Testis (tissue), 3 donors: ENCODE results near the gene DENND11. TPM values are rescaled to one million over a fixed set of nuclear protein-coding genes. Genes with fewer than 3 reads are reported as not detected.

Experiments
- DNase-seq: peaks from one replicate; pipeline ENCODE4 v3.0.0-alpha.2; 2019
- H3K27ac ChIP-seq, 2 donors: fragments of 200-600 bp; sonication (generic); one replicate each; pipeline ENCODE4 v1.5.1; 2019
- H3K27me3 ChIP-seq: fragments of 200-600 bp; sonication (generic); one replicate; pipeline ENCODE4 v1.5.1; 2019
- H3K36me3 ChIP-seq: fragments of 200-600 bp; sonication (generic); one replicate; pipeline ENCODE4 v1.5.1; 2017; ENCODE audit warnings: low read depth; ENCODE audit errors: missing control alignments
- H3K4me1 ChIP-seq: fragments of 200-600 bp; sonication (generic); one replicate; pipeline ENCODE4 v1.5.1; 2019
- H3K4me3 ChIP-seq, 2 donors: fragments of 200-600 bp; sonication (generic); one replicate each; pipeline ENCODE4 v1.5.1; 2017 to 2019
- H3K9me3 ChIP-seq: fragments of 200-600 bp; sonication (generic); one replicate; pipeline ENCODE4 v1.5.1; 2017
- POLR2A ChIP-seq: fragments of 450-650 bp; IDR thresholded peaks from one replicate; pipeline ENCODE4 v1.6.1; 2017; ENCODE audit warnings: antibody characterized with exemption, mild to moderate bottlenecking, moderate library complexity
- WGBS, 2 donors: methylation state at CpG; one replicate each; pipeline ENCODE4 v1.1.5; 2018; 5-methylcytosine and 5-hydroxymethylcytosine counted together
- intact Hi-C: fragments of 100-400 bp; cut with DNase I; formaldehyde crosslinking; loops from one replicate; pipeline ENCODE4 v1.15.1; 2023; ENCODE audit warnings: low total_unique reads
- polyA plus RNA-seq: library from polyadenylated mRNA; stranded (reverse); fragments of 350-450 nt; fragmentation: Illumina TruSeq; extraction: RNeasy Lipid Tissue Mini Kit (QIAGEN cat#74804); gene quantifications from one replicate; pipeline ENCODE4 v1.2.3, GENCODE V29; 2014; ENCODE audit warnings: low read depth, low replicate concordance; ENCODE audit not compliant: insufficient read depth
- total RNA-seq, 2 donors: library from RNA; depleted of rRNA; stranded (reverse); fragments of >200 nt; gene quantifications; one replicate each; pipeline ENCODE4 v1.2.3, GENCODE V29; 2016
- TF ChIP-seq, protein P1 (sequence below), 3 experiments: fragments of 450-650 bp in 2 of 3; fragments of 200-600 bp in 1 of 3; sonication (generic) in 1 of 3; IDR thresholded peaks; one replicate each; pipeline ENCODE4 v1.5.1; 2016 to 2019; ENCODE audit warnings: antibody characterized with exemption in 3 of 3, mild to moderate bottlenecking in 2 of 3, moderate library complexity in 1 of 3

DENND11 gene
- total and polyA plus RNA-seq, 3 donors from 2014 or later, result 3.8 to 6.8 (median 6.7) TPM

DNA sequence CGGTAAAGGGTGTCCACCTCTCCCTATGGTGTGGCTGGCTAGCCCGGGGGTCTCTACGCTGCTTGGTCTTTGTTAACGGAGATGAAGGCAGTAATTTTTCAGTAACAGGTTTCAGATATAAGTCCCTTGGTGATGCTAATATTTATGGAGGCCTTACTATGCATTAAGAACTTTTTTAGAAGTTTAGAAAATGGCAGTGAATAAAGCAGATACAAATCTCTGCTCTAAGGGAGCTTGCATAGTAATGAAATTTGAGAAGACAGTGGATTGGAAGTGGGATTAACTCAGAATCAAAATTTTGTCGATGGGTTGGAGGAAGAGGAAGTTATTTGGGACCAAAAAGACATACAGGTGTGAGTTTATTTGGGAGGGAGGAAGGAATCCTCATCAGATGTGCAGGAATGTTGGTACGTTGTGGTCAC is 36.6 kb upstream of the DENND11 start:
- DNase-seq, result no peak
- Histone ChIP-seq H3K27ac (peak overlapping the region; percentile 66 to 88), H3K9me3 (no peaks in the 10 kb centered on the region), H3K36me3 (no peaks in the 10 kb centered on the region), H3K27me3 (no peaks in the 10 kb centered on the region), H3K4me3 (peak overlapping the region; percentile 64 to 78), H3K4me1 (peaks cover 15% of the 10 kb centered on the region)
- TF ChIP-seq, protein P1, sequence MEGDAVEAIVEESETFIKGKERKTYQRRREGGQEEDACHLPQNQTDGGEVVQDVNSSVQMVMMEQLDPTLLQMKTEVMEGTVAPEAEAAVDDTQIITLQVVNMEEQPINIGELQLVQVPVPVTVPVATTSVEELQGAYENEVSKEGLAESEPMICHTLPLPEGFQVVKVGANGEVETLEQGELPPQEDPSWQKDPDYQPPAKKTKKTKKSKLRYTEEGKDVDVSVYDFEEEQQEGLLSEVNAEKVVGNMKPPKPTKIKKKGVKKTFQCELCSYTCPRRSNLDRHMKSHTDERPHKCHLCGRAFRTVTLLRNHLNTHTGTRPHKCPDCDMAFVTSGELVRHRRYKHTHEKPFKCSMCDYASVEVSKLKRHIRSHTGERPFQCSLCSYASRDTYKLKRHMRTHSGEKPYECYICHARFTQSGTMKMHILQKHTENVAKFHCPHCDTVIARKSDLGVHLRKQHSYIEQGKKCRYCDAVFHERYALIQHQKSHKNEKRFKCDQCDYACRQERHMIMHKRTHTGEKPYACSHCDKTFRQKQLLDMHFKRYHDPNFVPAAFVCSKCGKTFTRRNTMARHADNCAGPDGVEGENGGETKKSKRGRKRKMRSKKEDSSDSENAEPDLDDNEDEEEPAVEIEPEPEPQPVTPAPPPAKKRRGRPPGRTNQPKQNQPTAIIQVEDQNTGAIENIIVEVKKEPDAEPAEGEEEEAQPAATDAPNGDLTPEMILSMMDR (IDR thresholded peaks at IDR 0.05), result no peak
- no peak for TF ChIP-seq POLR2A
- 1 to 3% methylated on average over 6 of the region's 6 CpGs for WGBS, 2 donors
- intact Hi-C loops, result no loop called here

DNA sequence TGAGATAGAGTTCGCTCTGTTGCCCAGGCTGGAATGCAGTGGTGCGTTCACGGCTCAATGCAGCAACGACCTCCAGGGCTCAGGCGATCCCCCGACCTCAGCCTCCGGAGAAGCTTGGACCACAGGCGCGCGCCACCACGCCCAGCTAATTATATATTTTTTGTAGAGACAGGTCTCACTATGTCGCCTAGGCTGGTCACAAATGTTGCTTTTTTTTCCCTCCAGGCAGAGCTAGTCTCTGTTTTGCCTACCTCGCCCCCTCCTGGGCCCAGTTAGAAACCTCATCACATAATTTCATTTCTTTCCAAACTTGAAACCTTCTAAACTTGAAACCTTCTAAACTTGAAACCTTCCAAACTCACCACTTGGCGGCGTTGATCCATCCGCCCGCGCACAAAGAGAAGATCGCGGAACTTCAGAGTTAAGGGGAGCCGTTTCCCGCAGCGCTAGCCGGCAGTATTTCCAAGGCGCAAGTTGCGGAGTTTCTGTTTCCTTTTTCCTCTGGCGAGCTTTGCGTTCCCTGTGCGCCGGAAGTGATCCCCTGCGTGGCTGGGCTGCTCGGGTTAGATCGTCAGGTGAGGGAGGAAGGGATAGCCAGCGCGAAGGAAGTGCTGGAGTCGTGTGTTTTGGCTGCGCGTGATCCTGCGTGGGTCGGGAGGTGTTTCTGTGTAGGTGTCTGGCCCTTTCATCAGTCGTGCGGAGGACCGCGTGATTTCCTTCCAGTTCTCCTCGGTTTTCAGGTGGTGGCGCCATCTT is 36.0 kb upstream of the DENND11 start, which contains the start of gene SSBP1:
TSS of gene SSBP1 (plus strand) at position 523 of the 756 bp plus-strand sequence. CDS start 809 bp downstream, outside the sequence.
- WGBS, 2 donors, result 1 to 2% methylated on average over 46 of the region's 46 CpGs
- Histone ChIP-seq H3K4me1 (peaks cover 15% of the 10 kb centered on the region), H3K4me3 (peak within 1 kb of the TSS; percentile 64 to 78), H3K9me3 (no peaks in the 10 kb centered on the region), H3K36me3 (no peaks in the 10 kb centered on the region), H3K27ac (peak within 1 kb of the TSS; percentile 66 to 88), H3K27me3 (no peaks in the 10 kb centered on the region)
- peak; percentile 95 for DNase-seq
- TF ChIP-seq POLR2A, result no peak
- TF ChIP-seq, protein P1 (IDR thresholded peaks at IDR 0.05), result peak; percentile 48 to 72 (median 71)
- intact Hi-C loops, result no loop called here

DNA sequence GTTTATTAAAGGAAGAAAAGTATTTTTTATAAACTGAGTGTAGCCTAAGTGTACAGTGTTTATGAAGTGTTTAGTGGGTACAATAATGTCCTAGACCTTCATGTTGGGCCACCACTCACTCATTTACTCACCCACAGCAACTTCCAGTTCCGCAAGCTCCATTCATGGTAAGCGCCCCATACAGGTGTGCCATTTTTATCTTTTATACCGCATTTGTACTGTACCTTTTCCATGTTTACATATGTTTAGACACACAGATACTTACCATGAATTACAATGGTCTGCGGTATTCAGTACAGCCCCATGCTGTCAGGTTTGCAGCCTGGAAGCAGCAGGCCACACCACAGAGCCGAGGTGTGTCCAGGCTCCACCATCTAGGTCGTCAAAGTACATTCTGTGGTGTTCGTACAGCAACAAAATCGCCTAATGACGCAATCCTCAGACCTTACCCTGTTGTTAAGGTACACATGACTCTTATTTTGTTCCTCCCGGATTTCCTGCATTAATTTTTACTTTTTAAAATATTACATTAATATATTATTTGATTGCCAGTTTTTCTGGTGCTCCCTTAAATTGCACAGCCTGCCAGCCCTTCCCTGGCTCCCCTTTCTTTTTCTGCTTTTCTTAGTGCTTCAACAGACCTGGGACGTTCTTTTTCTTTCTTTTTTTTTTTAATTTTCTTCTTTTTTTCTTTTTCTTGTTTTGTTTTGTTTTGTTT is 35.3 kb upstream of the DENND11 start:
- no peaks in the 10 kb centered on the region for H3K9me3 ChIP-seq
- no peaks in the 10 kb centered on the region for H3K36me3 ChIP-seq
- H3K4me3 ChIP-seq, result peak overlapping the region; percentile 64 to 78
- H3K27me3 ChIP-seq, result no peaks in the 10 kb centered on the region
- DNase-seq, result peak; percentile 23
- no peak for TF ChIP-seq POLR2A
- TF ChIP-seq, protein P1 (IDR thresholded peaks at IDR 0.05), result no peak
- H3K27ac ChIP-seq, result peak overlapping the region; percentile 66 to 88
- intact Hi-C loops, result no loop called here
- peaks cover 15% of the 10 kb centered on the region for H3K4me1 ChIP-seq
- 44 to 54% methylated on average over 11 of the region's 11 CpGs for WGBS, 2 donors

DNA sequence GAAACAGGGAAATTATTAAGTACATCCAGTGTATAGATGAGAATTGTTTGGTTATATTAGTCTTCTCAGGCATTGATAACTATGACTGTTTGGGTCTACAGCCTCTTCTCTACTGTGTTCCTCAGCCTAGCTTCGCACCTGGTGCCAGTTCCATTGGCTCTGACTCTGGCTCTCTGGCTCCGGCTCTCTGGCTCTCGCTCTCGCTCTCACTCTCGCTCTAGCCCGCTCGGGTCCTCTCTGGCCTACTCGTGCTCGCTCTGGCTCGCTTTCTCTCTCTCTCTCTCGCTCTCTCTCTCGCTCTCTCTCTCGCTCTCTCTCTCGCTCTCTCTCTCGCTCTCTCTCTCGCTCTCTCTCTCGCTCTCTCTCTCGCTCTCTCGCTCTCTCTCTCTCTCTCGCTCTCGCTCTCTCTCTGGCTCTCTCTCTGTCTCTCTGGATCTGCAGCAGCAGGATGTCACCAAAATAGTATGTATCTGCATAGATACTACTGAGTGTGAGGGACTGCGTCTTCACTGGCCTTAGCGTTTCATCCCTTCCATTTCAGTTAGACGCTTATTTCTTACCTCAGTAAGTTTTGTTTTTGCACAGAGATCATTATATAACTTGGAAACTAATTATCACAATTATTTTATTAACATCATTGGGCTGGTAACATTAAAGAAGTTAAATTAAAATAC is 29.6 kb upstream of the DENND11 start:
- Histone ChIP-seq H3K27me3 (no peaks in the 10 kb centered on the region), H3K27ac (no peak overlapping the region), H3K4me1 (no peaks in the 10 kb centered on the region), H3K4me3 (no peak overlapping the region), H3K36me3 (no peaks in the 10 kb centered on the region), H3K9me3 (no peaks in the 10 kb centered on the region)
- WGBS, 2 donors, result 81 to 87% methylated on average over 17 to 23 of the region's 24 CpGs
- no peak for DNase-seq
- intact Hi-C loops, result no loop called here
- no peak for TF ChIP-seq POLR2A
- TF ChIP-seq, protein P1 (IDR thresholded peaks at IDR 0.05), result no peak
